Measurements from ENCODE around the gene ABCC4. TPM values are rescaled to one million over a fixed set of nuclear protein-coding genes. Genes with fewer than 3 reads are reported as not detected.

Gene ABCC4
- total RNA-seq, 1 experiment from 2014 or later: 26.3 TPM

DNA sequence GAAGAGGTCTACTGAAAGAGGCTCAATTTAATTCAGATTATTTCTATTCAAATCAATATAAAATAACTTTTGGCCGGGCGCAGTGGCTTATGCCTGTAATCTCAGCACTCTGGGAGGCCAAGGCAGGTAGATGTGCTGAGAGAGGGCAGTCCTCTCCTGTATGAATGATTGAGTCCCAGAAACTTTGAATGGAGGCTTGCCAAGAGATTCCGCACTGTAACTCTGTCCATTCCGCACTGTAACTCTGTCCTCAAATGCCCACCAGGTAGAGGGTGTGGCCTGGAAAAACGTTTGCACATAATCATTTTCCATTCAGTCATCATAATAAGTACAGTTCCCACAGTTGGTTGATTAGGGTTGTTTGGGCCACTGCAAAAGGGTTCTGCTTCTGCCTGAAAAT is 314.2 kb downstream of the ABCC4 start (continued):
- TF ChIP-seq ZNF274 (IDR thresholded peaks at IDR 0.05; ENCODE audit: low read depth, low read length) (no peak), CEBPB (IDR thresholded peaks at IDR 0.05; ENCODE audit: low read depth) (no peak), CBX3 (IDR thresholded peaks at IDR 0.05; ENCODE audit: low read depth) (no peak), POLR2A (IDR thresholded peaks at IDR 0.05; ENCODE audit: borderline replicate concordance, extremely low read depth, insufficient read depth, insufficient read length) (no peak), POLR2AphosphoS5 (IDR thresholded peaks at IDR 0.05; ENCODE audit: low read depth, low read length) (no peak), YY1 (IDR thresholded peaks at IDR 0.05; ENCODE audit: extremely low read depth, insufficient replicate concordance, low read depth, low read length) (no peak), EZH2 (IDR thresholded peaks at IDR 0.05) (no peak)

DNA sequence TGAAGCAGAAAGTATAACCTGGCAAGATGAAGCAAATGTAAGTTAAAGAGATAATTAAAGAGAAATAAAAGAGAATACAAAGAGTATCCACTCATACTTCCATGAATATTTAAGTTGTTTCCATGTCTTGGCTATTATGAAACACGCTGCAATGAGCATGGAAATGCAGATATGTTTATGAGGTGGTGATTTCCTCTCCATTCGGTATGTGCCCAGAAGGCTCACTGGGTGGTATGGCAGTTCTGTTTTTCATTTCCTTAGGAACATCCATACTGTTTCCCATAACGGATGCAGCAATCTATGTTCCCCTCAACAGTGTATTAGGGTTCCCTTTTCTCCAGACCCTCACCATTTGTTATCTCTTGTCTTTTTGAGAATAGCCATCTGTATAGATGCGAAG is 316.3 kb downstream of the ABCC4 start:
- Histone ChIP-seq H3K36me3 (ENCODE audit: control insufficient read depth in 1 of 2, insufficient read depth in 2 of 2, low read length in 2 of 2) (no peaks in the 10 kb centered on the region), H3K4me1 (ENCODE audit: control insufficient read depth in 1 of 2, insufficient read depth in 2 of 2, low read length in 2 of 2) (no peaks in the 10 kb centered on the region), H3K9me2 (ENCODE audit: insufficient read depth) (no peaks in the 10 kb centered on the region), H2AFZ (ENCODE audit: low read depth, low read length, poor library complexity, severe bottlenecking) (no peak overlapping the region), H3K79me2 (ENCODE audit: insufficient read depth, low read length) (no peaks in the 10 kb centered on the region), H3K9ac (ENCODE audit: low read length) (no peak overlapping the region), H3K4me2 (ENCODE audit: low read length) (no peak overlapping the region), H3K9me3 (ENCODE audit: control insufficient read depth in 1 of 2, insufficient read depth in 1 of 2, low read depth in 1 of 2, low read length in 2 of 2) (no peaks in the 10 kb centered on the region), H3K27ac (ENCODE audit: low read depth, low read length) (no peak overlapping the region), H3K4me3 (replicated peaks in 1 of 2; ENCODE audit: low read depth in 1 of 2, low read length in 2 of 2) (no peak overlapping the region), H3K27me3 (ENCODE audit: insufficient read depth, low read length) (peaks cover 9% of the 10 kb centered on the region; the same call in 1 of the 2 replicates), H4K20me1 (ENCODE audit: insufficient read depth) (no peaks in the 10 kb centered on the region)
- no TSS peak for BruUV-seq (replicated peaks)
- CTCF ChIA-PET: no interaction called here
- ATAC-seq: no peak
- no peak for DNase-seq (ENCODE audit: low read depth, low spot score)
- intact Hi-C loops (cut with micrococcal nuclease): no loop called here
- POLR2A ChIA-PET: no interaction called here
- RAD21 ChIA-PET (ENCODE audit: low non-redundant PET in 1 of 2, low total read pairs in 2 of 2, uncharacterized antibody in 2 of 2, unreplicated experiment in 2 of 2): no interaction called here
- TF ChIP-seq CEBPB (IDR thresholded peaks at IDR 0.05; ENCODE audit: low read depth): no peak
- TF ChIP-seq, protein P1, sequence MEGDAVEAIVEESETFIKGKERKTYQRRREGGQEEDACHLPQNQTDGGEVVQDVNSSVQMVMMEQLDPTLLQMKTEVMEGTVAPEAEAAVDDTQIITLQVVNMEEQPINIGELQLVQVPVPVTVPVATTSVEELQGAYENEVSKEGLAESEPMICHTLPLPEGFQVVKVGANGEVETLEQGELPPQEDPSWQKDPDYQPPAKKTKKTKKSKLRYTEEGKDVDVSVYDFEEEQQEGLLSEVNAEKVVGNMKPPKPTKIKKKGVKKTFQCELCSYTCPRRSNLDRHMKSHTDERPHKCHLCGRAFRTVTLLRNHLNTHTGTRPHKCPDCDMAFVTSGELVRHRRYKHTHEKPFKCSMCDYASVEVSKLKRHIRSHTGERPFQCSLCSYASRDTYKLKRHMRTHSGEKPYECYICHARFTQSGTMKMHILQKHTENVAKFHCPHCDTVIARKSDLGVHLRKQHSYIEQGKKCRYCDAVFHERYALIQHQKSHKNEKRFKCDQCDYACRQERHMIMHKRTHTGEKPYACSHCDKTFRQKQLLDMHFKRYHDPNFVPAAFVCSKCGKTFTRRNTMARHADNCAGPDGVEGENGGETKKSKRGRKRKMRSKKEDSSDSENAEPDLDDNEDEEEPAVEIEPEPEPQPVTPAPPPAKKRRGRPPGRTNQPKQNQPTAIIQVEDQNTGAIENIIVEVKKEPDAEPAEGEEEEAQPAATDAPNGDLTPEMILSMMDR (IDR thresholded peaks at IDR 0.05 in 2 of 3, conservative IDR thresholded peaks at IDR 0.05 in 1 of 3; ENCODE audit: borderline replicate concordance in 1 of 3, insufficient read depth in 1 of 3, low read depth in 2 of 3, low read length in 2 of 3): no peak
- TF ChIP-seq POLR2A (IDR thresholded peaks at IDR 0.05; ENCODE audit: borderline replicate concordance, extremely low read depth, insufficient read depth, insufficient read length): no peak
- TF ChIP-seq TCF7L2 (IDR thresholded peaks at IDR 0.05; ENCODE audit: borderline replicate concordance, extremely low read depth, insufficient read depth, insufficient read length): no peak
- TF ChIP-seq RAD21 (IDR thresholded peaks at IDR 0.05; ENCODE audit: low read depth): no peak
- TF ChIP-seq EZH2 (IDR thresholded peaks at IDR 0.05): no peak
- TF ChIP-seq, protein P2, sequence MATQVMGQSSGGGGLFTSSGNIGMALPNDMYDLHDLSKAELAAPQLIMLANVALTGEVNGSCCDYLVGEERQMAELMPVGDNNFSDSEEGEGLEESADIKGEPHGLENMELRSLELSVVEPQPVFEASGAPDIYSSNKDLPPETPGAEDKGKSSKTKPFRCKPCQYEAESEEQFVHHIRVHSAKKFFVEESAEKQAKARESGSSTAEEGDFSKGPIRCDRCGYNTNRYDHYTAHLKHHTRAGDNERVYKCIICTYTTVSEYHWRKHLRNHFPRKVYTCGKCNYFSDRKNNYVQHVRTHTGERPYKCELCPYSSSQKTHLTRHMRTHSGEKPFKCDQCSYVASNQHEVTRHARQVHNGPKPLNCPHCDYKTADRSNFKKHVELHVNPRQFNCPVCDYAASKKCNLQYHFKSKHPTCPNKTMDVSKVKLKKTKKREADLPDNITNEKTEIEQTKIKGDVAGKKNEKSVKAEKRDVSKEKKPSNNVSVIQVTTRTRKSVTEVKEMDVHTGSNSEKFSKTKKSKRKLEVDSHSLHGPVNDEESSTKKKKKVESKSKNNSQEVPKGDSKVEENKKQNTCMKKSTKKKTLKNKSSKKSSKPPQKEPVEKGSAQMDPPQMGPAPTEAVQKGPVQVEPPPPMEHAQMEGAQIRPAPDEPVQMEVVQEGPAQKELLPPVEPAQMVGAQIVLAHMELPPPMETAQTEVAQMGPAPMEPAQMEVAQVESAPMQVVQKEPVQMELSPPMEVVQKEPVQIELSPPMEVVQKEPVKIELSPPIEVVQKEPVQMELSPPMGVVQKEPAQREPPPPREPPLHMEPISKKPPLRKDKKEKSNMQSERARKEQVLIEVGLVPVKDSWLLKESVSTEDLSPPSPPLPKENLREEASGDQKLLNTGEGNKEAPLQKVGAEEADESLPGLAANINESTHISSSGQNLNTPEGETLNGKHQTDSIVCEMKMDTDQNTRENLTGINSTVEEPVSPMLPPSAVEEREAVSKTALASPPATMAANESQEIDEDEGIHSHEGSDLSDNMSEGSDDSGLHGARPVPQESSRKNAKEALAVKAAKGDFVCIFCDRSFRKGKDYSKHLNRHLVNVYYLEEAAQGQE (IDR thresholded peaks at IDR 0.05; ENCODE audit: low read depth): no peak
- no peak for TF ChIP-seq SRF (IDR thresholded peaks at IDR 0.05; ENCODE audit: low read depth)
- TF ChIP-seq, protein P3, sequence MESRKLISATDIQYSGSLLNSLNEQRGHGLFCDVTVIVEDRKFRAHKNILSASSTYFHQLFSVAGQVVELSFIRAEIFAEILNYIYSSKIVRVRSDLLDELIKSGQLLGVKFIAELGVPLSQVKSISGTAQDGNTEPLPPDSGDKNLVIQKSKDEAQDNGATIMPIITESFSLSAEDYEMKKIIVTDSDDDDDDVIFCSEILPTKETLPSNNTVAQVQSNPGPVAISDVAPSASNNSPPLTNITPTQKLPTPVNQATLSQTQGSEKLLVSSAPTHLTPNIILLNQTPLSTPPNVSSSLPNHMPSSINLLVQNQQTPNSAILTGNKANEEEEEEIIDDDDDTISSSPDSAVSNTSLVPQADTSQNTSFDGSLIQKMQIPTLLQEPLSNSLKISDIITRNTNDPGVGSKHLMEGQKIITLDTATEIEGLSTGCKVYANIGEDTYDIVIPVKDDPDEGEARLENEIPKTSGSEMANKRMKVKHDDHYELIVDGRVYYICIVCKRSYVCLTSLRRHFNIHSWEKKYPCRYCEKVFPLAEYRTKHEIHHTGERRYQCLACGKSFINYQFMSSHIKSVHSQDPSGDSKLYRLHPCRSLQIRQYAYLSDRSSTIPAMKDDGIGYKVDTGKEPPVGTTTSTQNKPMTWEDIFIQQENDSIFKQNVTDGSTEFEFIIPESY (IDR thresholded peaks at IDR 0.05; ENCODE audit: extremely low read depth, insufficient replicate concordance, low read length): no peak
- TF ChIP-seq ELF1 (IDR thresholded peaks at IDR 0.05; ENCODE audit: borderline replicate concordance, low read depth): no peak
- TF ChIP-seq ZFX (IDR thresholded peaks at IDR 0.05): no peak
- TF ChIP-seq, protein P4, sequence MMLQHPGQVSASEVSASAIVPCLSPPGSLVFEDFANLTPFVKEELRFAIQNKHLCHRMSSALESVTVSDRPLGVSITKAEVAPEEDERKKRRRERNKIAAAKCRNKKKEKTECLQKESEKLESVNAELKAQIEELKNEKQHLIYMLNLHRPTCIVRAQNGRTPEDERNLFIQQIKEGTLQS (IDR thresholded peaks at IDR 0.05): no peak
- no peak for TF ChIP-seq ZNF274 (IDR thresholded peaks at IDR 0.05; ENCODE audit: low read depth, low read length)
- no peak for TF ChIP-seq EGR1 (IDR thresholded peaks at IDR 0.05; ENCODE audit: low read depth)
- no peak for TF ChIP-seq YY1 (IDR thresholded peaks at IDR 0.05; ENCODE audit: extremely low read depth, insufficient replicate concordance, low read depth, low read length)
- no peak for TF ChIP-seq POLR2AphosphoS5 (IDR thresholded peaks at IDR 0.05; ENCODE audit: low read depth, low read length)
- TF ChIP-seq FOSL1 (IDR thresholded peaks at IDR 0.05; ENCODE audit: low read depth): no peak
